Uterus (tissue), 2 donors: ENCODE results near the gene NXN.

Source experiments
- CTCF ChIP-seq, 4 experiments: fragments of 200-600 bp in 2 of 4; fragments of 450-650 bp in 2 of 4; sonication (generic) in 2 of 4; IDR thresholded peaks; one replicate each; pipeline ENCODE4 v1.5.1; 2016 to 2019; ENCODE audit warnings: antibody characterized with exemption in 4 of 4, mild to moderate bottlenecking in 2 of 4, moderate library complexity in 1 of 4
- POLR2A ChIP-seq, 2 donors: fragments of 450-650 bp; IDR thresholded peaks; one replicate each; pipeline ENCODE4 v1.6.1; 2016; ENCODE audit warnings: antibody characterized with exemption in 2 of 2, mild to moderate bottlenecking in 1 of 2, moderate library complexity in 1 of 2

- no peak for TF ChIP-seq CTCF (IDR thresholded peaks at IDR 0.05)
- no peak for TF ChIP-seq POLR2A (IDR thresholded peaks at IDR 0.05)
These were observed 183.0 kb downstream of the NXN start for GRCh38 chr17:796609-797008.
